GM12878 (cell line): ENCODE results near the gene ANP32E.

Experiments
- BCL3 ChIP-seq: IDR thresholded peaks from 2 replicates; pipeline ENCODE4 v1.6.1; 2011; ENCODE audit warnings: borderline replicate concordance, low read depth, mild to moderate bottlenecking, moderate library complexity, low read length; ENCODE audit not compliant: insufficient read depth, poor library complexity, severe bottlenecking
- CTCF ChIP-seq, 3 experiments: IDR thresholded peaks in 2 of 3; conservative IDR thresholded peaks in 1 of 3; 2 replicates each; pipeline ENCODE4 v1.5.1; 2011; ENCODE audit warnings: low read depth in 3 of 3, low read length in 3 of 3, mild to moderate bottlenecking in 3 of 3, control low read depth in 2 of 3, moderate library complexity in 2 of 3, inconsistent platforms in 1 of 3, mixed read lengths in 1 of 3; ENCODE audit not compliant: control insufficient read depth in 2 of 3, insufficient read depth in 1 of 3; ENCODE audit errors: extremely low read depth in 1 of 3
- E2F4 ChIP-seq: IDR thresholded peaks from 2 replicates; pipeline ENCODE4 v1.6.1; 2012; ENCODE audit warnings: low read depth, low read length, improper control_type of control experiment
- GABPA ChIP-seq: IDR thresholded peaks from 2 replicates; pipeline ENCODE4 v1.6.1; 2014; ENCODE audit warnings: antibody characterized with exemption, low read depth, mild to moderate bottlenecking, inconsistent platforms
- HCFC1 ChIP-seq: fragments of 150-350 bp; IDR thresholded peaks from 2 replicates; pipeline ENCODE4 v1.6.1; 2014; ENCODE audit warnings: low read length
- IRF3 ChIP-seq: fragments of 450-650 bp; IDR thresholded peaks from 2 replicates; pipeline ENCODE4 v1.6.1; 2014; ENCODE audit warnings: mild to moderate bottlenecking
- MLLT1 ChIP-seq: fragments of 450-650 bp; IDR thresholded peaks from 2 replicates; pipeline ENCODE4 v1.6.1; 2016; ENCODE audit warnings: mild to moderate bottlenecking
- POLR2A ChIP-seq: IDR thresholded peaks from 2 replicates; pipeline ENCODE4 v1.6.1; 2011; ENCODE audit warnings: low read depth, mild to moderate bottlenecking, low read length
- POLR2AphosphoS5 ChIP-seq: IDR thresholded peaks from 2 replicates; pipeline ENCODE4 v1.6.1; 2011; ENCODE audit warnings: mild to moderate bottlenecking, low read length, inconsistent platforms
- POU2F2 ChIP-seq: IDR thresholded peaks from 3 replicates; pipeline ENCODE4 v1.6.1; 2011; ENCODE audit warnings: low read depth, mild to moderate bottlenecking, low read length, borderline replicate concordance
- RELA ChIP-seq: fragments of 450-650 bp; IDR thresholded peaks from 2 replicates; pipeline ENCODE4 v1.8.0; 2014; ENCODE audit warnings: borderline replicate concordance; ENCODE audit not compliant: partially characterized antibody
- YY1 ChIP-seq: IDR thresholded peaks from 2 replicates; pipeline ENCODE4 v1.6.1; 2011; ENCODE audit warnings: low read depth, mild to moderate bottlenecking, low read length

GRCh38 chr1:150235852-150236613 lies at the start of gene ANP32E:
- TF ChIP-seq IRF3, result peak; percentile 96
- no peak; a peak in 2 of 6 replicates for TF ChIP-seq CTCF (IDR thresholded peaks at IDR 0.05 in 2 of 3, conservative IDR thresholded peaks at IDR 0.05 in 1 of 3; ENCODE audit: control insufficient read depth in 2 of 3, extremely low read depth in 1 of 3, insufficient read depth in 1 of 3, low read depth in 3 of 3, low read length in 3 of 3)
- peak; percentile 95 for TF ChIP-seq E2F4
- TF ChIP-seq MLLT1, result peak; percentile 99
- no peak for TF ChIP-seq BCL3
- TF ChIP-seq RELA, result peak; percentile 74
- TF ChIP-seq YY1, result peak; percentile 97
- peak; percentile 95 for TF ChIP-seq POU2F2
- peak; percentile 67; the same call in 1 of the 2 replicates for TF ChIP-seq GABPA
- peak; percentile 98 for TF ChIP-seq POLR2AphosphoS5
- peak; percentile 98 for TF ChIP-seq POLR2A
- 0 out of 2 replicates have a peak, but pooled peaks have one; percentile 34 for TF ChIP-seq HCFC1
